Activated naive CD8-positive, alpha-beta T cell treated with anti-CD3 and anti-CD28 coated beads, Interleukin-2, amount 50 U/mL, for 16 hours (primary cell): ENCODE data around the gene OTX2.

Experiments
- DNase-seq: peaks from one replicate; pipeline ENCODE4 v3.0.0-alpha.2; 2020; ENCODE audit warnings: low read depth, low spot score

OTX2 gene

GRCh38 chr14:56796259-56796658 is 14.0 kb downstream of the OTX2 start:
- DNase-seq: no peak

- DNase-seq: no peak
These were observed 15.0 kb downstream of the OTX2 start for GRCh38 chr14:56795284-56795622.

DNA sequence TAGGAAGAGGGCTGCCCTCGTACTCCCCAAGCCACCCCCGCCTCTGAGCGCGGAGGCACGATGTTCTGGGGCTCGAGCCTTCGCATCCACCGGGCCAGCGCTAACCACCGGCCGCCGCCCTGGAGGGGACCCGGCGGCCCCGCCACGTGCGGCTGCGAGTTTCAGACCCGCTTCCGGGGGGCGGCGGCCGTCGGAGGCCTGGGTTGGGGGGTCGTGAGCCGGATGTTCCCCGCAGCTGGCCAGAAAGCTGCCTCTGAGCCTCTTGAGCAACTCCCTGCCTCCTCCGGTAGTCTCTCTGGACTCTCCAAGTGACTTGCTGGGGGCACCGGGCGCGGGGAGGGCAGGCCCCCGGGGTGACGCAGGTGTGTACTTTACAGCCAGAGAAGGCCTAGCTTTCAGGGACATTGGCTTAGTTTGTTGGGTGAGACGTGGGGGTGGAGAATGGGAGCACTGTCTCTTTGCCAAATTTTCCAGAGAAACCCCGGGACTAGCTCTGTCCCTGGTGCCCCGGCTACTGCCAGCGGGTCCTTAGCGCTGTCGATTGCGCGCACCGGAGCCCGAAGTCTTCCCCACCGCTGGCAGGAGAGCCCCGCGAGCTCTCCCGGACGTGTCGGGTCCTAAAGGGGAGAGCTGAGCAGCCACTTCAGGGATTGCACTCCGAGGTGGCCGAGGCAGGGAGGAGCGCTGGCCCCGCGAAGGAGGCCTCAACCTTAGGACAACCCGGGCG is 15.6 kb downstream of the OTX2 start:
- no peak for DNase-seq

DNA sequence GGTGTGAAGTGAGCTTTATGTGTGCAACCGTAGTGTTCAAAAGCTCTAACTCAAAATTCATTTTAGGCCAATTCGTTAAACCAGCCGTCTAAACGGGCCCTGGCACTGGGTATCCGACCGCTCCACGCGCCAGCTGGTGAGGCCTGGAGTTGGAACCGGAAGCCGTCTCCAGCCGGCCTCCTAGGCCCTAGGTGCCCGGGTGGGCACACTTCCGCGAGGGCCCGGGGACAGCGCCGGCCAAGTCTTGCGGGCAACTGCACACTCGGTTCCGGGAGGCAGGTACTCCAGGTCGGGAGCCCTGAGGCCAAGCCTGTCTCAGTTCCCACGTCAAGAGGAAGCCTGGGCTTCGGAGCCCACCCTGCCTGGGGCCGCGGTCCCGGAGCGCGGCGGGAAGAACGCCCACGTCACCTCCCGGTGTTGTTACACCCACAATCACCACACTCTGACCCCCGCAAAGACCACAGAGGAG is 16.2 kb downstream of the OTX2 start:
- no peak for DNase-seq

DNA sequence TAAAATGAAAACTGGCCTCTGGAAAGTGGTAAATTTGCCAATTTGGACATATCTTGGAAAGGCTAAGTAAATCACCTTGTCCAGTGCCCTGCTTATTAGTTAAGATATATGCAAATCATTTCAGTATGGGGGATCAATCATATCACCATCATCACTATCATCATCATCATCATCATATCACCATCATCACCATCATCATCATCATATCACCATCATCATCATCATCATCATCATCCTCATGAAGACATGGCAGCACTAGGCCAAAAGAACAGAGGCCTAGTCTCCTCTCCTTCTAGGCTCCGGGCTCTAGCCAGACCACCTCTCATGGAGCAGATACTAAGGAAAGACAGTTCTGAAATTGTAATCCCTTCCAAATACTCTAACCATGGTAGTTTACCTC is 20.3 kb downstream of the OTX2 start:
- no peak for DNase-seq

DNA sequence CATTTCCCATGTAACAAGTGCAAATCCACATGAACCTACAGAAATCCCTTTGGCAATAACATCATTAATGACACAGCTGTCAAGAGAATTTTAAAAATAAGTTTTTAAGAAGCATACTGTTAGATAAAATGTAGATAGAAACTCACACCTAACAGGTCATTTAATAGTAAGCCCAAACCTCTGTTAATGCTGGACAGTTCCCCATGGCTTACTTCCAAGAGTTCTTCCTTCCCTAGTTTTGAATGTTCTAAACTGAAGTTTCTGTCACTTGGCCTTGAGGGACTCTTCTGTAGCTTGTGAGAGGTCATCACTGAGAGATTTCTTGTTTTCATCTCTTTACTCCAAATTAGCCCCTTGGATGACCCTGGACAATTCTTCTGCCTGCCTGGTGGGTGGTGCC is 22.7 kb downstream of the OTX2 start:
- DNase-seq: no peak

- no peak for DNase-seq
These were observed 27.6 kb downstream of the OTX2 start for GRCh38 chr14:56782711-56783110.

DNA sequence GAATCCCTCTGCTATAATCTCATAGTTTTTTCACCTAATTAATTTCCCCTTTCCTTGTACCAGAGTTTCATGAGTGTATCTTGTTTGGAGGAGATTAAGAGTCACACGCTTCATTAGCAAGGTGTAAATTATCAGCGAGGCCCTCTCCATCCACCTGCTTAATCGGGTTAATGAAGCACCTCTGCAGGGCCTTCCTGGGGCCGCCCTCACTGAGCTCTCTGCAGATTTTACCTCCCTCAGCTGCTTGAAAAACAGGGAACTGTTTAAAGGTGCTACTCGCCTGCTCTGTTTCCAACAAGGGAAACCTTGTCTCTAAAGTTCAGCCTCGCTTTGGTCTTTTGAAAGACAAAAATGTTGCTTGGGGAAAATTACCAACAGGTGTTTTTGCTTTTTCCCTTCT is 35.8 kb downstream of the OTX2 start:
- DNase-seq: no peak

DNA sequence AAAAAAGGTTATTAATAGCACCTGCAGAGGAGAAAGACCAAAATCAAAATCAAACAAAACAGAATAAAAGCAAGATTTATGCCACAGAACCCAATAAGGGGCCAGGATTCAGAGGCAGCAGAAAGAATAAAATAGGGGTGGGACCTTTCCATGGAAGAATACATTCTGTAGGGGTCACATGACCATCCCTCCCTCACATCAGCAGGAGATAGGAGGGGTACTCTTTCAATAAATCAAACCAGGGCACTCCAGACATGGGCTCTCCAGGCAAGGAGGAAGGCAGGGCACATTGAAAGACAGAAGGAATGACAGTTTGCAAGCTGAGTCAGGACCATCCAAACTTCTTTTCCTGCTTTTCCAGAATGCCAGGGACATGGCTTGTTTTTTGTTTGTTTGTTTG is 39.8 kb downstream of the OTX2 start:
- DNase-seq: no peak

DNA sequence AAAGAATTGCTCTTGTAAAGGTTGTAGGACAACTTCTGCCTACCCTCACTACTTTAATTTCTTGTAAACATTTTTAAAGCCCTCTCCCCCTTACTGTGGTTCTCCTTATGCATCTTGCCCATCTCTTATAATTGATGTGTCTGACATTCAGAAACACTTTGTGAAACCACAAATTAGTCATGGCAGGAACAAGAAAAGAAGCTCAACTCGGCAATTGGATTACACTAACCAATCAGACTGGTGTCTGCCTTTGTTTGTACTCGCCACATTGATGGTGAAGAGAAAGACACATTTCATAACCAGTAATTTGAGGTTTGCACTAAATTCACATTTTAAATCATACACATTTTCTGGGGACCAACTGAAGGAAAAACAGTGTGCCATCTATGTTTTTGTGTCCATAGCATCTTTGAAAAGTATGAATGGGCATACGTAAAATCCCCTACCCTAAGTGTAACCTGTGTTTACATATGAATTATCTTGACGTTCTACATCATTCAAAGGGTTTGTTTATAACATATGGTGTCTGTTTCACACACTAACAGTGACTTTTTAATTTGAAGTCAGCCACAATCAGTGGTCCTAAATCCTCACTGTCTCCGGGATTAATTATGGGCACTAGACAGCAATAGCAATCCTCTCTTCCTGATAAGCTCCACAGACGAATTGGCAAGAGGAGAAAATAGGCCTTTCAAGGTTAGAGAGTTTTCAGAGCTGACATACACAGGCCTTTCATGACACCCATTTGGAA is 49.9 kb downstream of the OTX2 start:
- DNase-seq: no peak

- no peak for DNase-seq
These were observed 50.6 kb downstream of the OTX2 start for GRCh38 chr14:56759633-56760032.

GRCh38 chr14:56759094-56759493 is 51.2 kb downstream of the OTX2 start:
- DNase-seq: no peak

DNA sequence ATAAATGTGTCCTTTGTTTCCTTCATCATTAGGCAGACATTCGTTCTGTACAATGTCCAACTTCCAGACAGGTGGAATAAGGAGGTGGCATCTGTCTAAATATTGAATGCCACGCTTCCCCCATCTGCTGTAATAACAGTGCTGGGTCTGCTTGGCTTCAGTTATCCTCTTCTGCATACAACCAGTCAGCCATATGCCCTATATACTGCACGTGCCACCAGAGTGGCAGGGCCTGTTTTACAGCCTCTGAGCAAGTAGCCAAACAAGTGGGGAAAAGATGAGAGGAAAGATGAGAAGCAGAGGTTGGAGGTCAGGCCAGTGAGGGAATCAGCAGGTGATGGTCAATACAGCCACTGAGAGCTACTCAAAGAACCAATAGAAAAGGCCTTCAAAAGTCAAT is 55.4 kb downstream of the OTX2 start:
- DNase-seq: no peak

GRCh38 chr14:56753396-56753795 is 56.9 kb downstream of the OTX2 start:
- DNase-seq: no peak

DNA sequence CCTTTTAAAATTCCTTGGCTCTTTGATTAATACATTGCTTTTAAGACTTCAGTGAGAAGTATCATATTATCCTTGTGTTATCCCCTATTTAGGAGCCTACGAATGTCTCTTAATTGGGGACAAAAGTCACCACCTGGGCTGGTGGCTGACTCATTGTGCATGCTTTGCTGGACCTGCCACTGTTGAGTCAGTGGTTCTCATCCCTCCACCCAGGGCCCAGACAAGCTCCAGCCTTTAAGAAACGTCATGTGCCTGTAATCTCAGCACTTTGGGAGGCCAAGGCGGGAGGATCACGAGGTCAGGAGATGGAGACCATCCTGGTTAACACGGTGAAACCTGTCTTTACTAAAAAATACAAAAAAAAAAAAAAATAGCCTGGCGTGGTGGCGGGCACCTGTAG is 57.9 kb downstream of the OTX2 start:
- no peak for DNase-seq

- DNase-seq: no peak
These were observed 58.8 kb downstream of the OTX2 start for GRCh38 chr14:56751471-56751870.
